Activated CD8-positive, alpha-beta memory T cell treated with anti-CD3 and anti-CD28 coated beads for 4 hours (primary cell): Measurements from ENCODE around the gene FBRS.
"Not testable (repeated sequence)": the region's sequence is repeated elsewhere in the genome, so short reads cannot be mapped to it uniquely, and the experiment has no call there.

Experiments
- DNase-seq, 2 donors: peaks; one replicate each; pipeline ENCODE4 v3.0.0-alpha.2; 2020; ENCODE audit warnings: low read depth in 2 of 2

The FBRS gene

DNA sequence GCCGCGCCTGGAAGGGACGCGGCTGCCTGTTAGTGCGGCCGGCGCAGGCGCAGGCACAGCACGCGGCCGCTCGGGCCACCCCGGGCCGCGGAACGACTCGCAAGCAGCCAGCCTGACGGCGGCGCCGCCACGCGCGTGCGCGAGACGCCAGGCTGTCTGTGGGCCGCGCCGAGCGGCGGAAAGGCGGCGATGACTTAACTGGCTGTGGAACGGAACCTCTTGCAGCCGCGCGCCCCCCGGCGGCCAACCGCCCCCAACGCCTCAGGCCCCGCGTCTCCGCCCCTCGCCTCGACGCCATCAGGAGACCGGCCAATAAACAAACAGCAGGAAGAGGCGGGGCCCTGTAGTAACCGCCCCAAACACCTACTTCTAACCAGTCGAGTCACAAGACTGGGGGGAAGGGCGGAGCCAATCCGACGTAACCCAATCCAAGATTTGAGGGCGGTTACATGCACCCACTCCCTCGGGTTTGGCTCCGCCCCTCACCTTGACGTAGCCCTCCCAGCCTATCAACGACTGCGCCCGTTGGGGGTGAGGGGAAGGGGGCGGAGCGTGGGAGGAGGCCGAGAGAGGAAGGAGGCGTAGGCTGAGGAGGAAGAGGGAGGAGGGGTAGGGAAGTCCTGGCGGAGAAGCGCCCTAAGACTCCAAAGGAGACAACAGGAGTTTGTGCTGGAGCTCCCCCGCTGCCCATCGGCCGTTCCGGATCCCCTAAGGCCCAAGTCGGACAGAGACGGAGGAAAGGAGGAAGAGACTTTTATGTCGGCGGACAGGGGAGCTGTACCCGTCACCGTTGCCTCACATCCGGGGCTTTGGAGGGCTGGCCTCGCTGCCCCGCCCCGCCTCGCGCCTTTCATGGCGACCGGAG is at the start of gene FBRS:
FBRS (plus strand) TSS at position 566 of the 865 bp plus-strand sequence. CDS start 1,088 bp downstream, outside the sequence.
- DNase-seq = peak; percentile 100

DNA sequence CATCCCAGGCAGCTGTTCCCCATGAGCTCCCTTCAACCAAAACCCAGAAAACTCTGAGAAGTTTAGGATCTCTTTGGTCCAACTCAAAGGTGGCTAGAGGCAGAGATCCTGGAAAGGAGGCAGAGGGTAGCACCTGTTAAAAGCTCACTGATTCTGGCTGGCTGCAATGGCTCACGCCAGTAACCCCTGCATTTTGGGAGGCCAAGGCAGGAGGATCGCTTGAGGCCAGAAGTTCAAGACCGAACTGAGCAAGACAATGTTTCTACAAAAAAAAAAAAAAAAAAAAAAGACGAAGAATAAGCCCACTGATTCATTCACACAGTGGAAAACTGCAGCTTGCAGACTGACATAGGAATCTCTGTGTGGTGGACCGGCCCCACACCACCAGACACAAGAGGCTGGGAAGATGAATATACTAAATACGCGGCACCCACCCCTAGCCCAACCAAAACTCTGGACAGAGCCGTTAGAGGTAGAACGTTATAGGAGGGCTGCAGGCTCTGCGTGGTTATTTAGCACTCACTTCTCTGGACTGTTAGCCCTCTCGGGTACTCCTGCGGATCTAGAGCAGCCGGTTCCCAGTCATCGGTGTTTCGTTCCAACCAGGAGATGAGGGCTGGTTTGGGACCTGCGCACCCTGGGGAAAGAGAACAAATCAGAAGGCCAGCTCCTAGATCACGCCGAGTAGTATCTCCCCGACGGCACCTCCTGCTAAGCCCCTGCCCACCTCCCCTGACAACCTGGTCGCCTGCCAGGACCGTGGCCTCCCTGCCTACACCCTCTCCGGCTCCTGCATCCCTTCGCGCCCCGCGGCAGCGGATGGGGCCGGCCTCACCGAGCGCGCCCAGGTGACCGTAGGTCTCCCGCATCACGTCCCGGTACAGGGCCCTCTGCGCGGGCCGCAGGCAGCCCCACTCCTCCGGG is 49.0 kb upstream of the FBRS start:
- no peak for DNase-seq

DNA sequence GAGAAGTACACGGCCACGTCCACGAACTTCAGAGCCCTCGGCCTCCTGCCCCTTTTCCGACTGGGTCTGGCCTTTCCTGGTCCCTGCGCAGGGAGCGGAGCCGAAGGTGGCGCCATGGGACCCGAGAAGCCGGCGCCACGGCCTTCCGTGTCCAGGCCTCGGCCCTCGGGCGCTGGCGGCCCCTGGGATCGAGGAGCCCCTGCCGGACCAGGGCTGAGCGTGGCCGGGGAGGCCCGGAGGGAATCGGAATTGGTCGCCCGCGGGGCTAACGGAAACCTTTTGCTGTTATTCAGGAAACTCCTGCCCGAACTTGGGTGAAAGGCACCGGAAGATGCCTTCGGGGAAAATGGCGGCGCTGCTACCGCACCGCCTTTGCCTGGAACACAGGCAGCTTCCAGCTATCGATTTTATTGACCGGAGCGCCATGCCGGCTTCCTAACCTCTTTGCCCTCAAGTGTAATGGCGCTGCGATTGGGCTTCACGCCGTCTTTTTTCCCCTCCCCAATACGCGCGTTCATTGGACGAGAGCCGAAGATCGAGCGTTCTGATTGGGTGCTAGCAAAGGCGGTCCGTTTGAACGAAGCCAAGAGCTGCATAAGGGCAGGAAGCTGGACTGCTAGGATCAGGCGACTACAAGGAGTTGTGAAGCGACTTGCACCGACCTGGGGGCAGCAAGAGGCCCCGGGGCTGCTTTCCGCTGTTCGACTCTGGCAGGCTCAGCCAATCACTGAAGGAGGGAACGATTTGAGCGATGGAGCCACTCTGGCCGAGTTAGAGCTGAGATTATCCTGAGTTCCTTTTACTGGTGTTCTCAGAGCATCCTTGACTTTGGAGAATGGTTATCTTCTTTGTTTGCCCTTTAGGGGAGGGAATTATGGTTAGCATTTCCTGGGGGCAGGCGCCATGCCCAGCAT is 48.0 kb upstream of the FBRS start, which contains the start of gene ZNF689:
ZNF689 (minus strand) TSS at position 464 of the 914 bp plus-strand sequence; CDS start at position 116, 348 bp downstream.
- DNase-seq = peak; percentile 87 to 88

DNA sequence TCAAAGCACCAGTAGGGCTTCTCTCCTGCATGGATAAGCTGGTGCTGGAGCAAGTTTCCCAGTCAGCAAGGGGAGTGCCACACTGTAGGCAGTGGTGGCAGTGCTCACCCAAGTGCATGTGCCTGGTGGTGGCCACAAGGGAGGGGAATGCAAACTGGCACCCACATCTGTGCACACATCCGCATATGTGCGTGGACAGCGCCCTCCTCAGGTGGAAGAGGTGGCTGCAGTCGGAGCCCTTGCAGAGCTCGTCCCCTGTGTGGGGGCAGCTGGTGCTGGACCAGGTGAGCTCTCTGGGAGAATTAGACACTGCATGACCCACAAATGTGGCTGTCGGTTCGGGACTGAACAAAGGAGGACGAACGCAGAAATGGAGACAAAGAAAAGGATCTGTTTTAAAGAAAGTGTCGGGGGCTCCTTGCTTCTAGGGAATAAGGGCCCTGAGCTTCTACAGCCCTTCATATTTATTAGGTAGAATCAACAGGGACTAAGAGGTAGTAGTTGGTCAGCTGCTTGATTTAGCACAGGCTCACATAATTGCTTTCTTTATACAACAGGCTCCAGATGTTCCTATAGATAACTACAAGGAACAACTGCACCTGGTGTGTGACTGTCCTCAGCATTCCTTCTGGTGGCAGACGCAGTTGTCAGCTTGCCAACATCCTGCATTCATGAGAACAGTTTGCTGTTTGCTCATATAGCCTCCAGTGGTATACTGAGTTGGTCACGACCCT is 42.7 kb upstream of the FBRS start:
- DNase-seq = peak in 1 of 2 donors; percentile 27

DNA sequence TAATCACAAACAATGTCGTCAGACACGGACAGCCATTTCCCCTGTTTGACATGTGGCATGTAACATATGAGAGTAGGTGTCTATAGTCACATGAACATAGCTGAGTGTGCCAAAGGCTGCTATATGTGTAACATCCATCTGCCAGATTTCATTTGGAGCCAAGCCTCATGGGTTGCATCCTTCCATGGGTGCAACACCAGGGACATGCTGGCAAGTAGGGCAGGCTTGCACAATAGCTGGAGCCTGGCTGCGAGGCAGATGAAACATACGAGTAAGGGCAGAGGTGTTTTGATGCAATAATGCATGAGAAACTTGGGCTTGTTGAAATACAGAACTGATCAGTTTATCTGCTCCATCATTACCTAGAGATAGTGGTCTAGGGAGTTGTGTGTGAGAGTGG is 39.0 kb upstream of the FBRS start:
- no peak for DNase-seq

DNA sequence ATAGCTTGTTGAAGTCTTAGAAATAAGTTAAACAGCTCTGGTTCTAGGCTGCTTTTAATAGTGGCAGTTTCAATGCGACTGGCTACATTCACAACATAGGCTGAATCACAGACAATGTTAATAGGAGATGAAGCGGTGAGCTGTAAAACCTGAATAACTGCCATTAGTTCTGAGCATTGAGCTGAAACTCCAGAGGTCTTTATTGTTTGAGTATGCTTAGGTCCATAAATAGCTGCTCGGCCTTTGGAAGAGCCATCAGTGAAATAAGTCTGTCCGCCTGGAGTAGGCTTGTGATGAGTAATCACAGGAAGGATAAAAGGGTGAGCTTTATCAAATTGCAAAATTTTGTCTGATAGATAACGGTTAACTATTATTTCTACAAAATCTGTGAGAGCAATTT is 38.6 kb upstream of the FBRS start:
- no peak for DNase-seq

DNA sequence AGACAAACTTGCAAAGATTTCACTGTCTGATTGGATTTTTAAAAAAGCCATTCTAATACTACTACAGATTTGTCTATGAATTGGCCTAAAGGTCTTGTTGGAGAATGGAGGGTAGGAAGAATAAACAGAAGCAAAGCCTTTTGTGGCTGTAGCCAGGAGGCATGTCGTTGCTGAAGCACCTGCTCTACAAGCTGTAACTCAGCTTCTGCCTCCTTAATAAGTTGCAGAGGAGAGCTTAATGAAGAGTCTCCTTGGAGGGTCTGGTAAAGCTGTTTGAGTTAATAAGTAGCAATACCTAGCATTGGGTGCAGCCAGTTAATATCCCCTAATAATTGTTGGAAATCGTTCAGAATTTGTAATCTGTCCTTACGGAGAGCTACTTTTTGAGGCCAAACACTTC is 38.1 kb upstream of the FBRS start:
- DNase-seq = no peak

DNA sequence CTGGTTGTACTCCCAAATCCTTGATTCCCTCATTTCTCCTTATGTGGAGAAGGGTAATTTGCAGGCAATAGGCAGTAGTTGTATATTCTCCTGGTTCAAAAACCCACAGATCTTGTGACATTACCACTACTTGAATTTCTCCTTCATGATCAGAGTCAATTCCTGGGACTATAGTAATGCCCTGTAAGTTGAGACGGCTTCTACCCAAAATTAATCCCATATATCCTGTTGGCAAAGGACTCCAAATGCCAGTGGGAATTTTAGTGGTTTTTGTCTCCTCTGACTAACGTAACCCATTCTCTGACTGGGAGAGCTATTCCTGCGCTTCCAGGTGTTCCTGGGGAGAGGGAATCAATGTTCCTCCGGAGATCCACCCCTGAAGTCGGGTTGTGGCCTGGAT is 36.5 kb upstream of the FBRS start:
- DNase-seq = no peak

DNA sequence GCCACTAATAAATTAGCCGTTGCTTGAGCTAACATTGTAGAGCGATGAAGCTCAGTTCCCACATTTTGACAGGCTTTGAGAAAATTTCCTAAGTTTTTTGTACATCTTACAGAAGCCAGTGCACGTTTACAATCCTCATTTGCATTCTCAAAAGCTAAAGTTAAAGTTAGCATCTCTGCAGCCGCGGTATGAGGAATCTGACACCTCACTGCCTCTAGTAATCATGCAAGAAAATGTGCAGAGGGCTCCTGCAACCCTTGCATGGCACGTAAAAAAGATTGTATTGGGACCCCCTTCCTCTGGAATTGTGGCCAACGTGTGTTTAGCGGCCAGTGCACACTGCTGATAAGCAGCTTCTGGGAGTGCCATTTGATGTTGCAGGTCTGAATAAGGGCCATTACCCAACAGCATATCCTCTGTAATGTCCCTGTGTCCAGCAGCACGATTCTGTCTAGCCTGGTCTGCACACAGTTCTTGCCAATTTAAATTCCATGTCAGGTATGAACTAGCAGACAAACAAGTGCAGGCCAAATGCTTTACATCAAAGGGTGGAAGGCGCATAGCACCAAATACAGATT is 35.7 kb upstream of the FBRS start:
- no peak for DNase-seq

DNA sequence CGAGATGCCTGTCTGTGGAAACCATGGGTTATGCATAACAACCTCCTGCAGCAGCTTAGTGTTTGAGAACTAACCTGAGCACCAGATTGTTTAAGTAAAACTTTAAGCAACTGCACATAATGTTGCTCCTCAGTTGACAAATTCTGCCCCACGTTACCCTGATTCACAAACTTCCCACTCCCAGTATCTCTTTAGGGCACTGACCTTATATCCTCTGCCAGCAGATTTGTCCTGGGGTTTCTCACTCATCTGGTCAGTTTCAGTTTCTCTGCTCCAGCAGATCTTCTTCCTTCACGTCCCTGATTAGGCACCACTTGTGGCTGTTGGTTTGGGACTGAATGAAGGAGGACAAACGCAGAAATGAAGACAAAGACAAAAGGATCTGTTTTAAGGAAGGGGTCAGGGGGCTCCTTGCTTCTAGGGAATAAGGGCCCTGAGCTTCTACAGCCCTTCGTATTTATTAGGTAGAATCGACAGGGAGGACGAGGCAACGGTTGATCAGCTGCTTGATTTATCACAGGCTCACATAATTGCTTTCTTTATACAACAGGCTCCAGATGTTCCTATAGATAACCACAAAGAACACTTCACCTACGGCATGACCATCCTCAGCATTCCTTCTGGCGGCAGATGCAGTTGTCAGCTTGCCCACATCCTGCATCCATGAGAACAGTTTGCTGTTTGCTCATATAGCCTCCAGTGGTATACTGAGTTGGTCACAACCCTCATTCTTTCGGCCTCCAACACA is 34.5 kb upstream of the FBRS start:
- DNase-seq = no peak

DNA sequence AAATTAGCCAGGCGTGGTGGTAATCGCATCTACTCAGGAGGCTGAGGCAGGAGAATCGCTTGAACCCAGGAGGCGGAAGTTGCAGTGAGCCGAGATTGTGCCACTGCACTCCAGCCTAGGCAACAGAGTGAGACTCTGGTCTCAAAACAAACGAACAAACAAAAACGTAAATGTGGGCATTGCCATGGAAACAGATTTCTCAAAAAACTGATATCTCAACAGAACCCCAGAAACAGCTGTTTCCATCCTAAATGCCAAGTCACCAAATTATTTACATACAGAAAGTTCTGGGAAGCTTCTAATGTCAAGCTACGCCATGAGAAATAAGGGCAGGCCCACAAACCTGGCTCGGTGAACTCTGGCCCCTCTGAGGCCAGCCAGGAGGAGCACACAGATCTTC is 32.0 kb upstream of the FBRS start:
- no peak for DNase-seq

DNA sequence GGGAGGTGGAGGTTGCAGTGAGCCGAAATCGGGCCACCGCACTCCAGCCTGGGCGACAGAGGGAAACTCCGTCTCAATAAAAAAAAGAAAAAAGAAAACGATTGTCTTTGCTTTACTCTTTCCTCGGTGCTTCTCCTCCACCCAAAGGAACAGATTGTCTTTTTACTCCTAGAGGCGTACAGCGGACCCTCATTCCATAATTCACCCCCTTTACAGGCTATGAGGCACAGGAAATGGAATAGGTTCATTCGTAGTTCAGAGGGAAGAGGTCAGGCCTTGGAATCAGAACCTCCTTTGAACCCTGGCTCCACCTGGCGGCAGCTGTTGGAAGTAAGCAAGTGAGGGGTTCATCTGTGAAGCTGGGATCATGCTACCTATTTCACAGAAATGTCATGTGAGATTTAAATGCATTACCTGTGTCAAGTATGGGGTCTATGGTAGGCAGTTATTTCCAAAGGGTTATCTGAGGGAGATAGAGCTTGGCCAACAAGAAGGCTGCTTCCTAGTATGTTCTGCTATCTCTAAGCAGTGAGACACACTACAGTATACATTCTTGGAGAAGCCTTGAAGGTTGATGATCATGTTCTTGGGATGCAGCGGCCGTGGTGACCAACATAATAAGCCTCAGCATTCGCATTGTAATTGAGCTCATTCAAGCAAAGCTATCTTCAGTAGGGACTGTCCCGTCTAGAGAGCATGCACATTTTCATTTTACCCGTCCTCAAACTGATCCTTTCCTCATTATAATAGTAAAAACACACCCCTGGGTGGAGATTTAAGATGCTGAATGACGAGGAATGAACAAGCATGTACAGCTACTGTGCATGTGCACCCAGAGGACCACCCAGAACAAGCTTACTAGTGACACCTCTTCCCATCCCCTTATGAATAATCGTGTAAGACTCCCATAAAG is 29.3 kb upstream of the FBRS start:
- DNase-seq = peak; percentile 72 to 77

DNA sequence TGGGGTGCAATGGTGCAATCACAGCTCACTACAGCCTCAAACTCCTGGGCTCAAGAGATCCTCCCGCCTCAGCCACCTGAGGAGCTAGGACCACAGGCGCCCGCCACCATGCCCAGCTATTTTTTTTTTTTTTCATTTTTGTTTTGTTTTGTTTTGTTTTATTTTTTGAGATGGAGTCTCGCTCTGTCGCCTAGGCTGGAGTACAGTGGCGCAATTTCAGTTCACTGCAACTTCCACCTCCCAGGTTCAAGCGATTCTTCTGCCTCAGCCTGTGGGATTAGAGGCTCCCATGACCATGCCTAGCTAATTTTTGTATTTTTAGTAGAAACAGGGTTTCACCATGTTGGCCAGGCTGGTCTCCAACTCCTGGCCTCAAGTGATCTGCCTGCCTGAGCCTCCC is 25.8 kb upstream of the FBRS start:
- DNase-seq = not testable (repeated sequence)

DNA sequence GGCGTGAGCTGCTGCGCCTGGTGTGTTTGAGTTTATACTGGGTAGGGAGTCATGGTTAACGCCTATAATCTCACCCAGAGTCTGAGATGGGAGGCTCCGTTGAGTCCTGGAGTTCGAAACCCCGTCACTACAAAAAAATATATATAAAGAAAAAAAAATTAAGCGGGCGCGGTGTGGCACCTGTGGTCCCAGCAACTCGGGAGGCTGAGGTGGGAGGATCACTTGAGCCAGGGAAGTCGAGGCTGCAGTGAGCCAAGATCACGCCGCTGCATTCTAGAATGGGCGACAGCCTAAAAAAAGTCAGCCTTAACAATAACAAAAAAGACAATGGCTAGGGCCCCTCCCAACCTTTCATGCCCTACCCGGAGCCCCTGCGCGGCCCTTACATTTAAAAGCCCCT is 24.7 kb upstream of the FBRS start:
- no peak for DNase-seq

DNA sequence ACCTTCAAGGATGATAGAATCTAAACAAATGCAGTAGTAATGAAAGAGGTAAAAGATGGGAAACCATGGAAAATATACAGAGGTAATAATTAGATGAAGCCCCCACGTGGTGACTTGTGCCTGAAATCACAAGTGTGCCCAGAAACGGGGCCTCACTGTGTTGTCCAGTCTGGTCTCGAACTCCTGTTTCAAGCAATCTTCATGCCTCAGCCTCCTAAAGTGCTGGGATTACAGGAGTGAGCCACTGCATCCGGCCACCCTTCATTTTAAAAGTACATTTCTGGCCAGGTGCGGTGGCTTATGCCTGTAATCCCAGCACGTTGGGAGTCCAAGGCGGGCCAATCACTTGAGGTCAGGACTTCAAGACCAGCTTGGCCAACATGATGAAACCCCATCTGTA is 21.6 kb upstream of the FBRS start:
- no peak for DNase-seq

DNA sequence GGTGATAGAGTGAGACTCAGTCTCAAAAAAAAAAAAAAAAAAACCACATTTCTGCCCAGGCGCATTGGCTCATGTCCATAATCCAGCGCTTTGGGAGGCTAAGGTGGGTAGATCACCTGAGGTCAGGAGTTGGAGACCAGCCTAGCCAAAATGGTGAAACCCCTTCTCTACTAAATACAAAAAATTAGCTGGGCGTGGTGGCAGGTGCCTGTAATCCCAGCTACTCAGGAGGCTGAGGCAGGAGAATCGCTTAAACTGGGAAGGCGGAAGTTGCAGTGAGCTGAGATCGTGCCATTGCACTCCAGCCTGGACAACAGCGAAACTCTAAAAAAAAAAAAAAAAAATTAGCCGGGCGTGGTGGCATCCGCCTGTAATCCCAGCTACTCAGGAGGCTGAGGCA is 21.1 kb upstream of the FBRS start:
- not testable (repeated sequence) for DNase-seq

DNA sequence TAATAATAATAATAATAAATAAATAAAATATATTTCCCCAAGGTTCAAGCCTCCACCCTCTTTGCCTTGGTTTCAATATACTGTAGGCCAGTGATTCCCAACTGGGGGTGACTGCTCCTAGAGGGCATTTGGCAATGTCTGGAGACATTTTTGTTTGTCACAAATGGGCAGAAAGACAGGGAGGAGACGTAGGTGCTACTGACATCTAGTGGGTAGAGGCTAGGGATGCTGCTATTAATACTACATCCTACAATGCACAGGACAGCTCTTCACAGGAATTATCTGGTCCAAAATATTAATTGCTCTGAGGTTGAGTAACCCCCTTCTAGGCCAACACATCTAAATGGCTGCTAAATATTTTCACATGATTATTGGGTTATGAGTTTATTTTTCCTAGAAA is 20.3 kb upstream of the FBRS start:
- no peak for DNase-seq

DNA sequence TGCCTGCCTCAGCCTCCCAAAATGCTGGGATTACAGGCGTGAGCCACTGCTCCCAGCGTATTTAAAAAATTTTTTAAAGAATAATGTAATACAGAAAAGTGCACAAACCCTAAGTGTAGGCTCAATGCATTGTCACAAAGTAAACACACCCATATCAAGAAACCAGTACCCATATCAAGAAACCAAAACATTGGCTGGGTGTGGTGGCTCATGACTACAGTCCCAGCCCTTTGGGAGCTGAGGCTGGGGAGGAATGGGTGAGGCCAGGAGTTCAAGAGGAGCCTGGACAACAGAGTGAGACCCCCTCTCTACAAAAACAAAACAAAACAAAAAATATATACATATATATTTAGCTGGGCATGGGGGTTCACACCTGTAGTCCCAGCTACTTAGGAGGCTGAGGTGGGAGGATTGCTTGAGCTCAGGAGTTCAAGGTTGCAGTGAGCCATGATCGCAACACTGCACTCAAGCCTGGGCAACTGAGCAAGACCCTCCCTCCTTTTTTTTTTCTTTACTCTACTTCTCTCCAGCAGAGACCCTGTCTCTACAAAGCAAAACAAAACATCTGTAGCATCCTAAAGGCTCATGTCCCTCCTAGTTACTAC is 16.8 kb upstream of the FBRS start:
- DNase-seq = no peak
